ENCODE measurements around the gene MEOX1.

Gene MEOX1

GRCh38 chr17:43648916-43649315, 12.8 kb downstream of the MEOX1 start:
- Histone ChIP-seq H3K4me3 (ENCODE audit: low read depth, low read length) (no peak overlapping the region), H3K9me3 (ENCODE audit: severe bottlenecking) (peaks cover 6% of the 10 kb centered on the region), H3K27ac (no peak overlapping the region), H3K27me3 (ENCODE audit: insufficient read depth, low read depth, severe bottlenecking) (no peaks in the 10 kb centered on the region), H3K36me3 (no peaks in the 10 kb centered on the region)
- TF ChIP-seq CTCF (IDR thresholded peaks at IDR 0.05; ENCODE audit: low read depth, low read length): no peak
- no peak for DNase-seq

GRCh38 chr17:43645765-43646481, 15.8 kb downstream of the MEOX1 start:
- Histone ChIP-seq H3K4me3 (ENCODE audit: low read depth, low read length) (no peak overlapping the region), H3K9me3 (ENCODE audit: severe bottlenecking) (peaks cover 6% of the 10 kb centered on the region), H3K27me3 (ENCODE audit: insufficient read depth, low read depth, severe bottlenecking) (no peaks in the 10 kb centered on the region), H3K36me3 (no peaks in the 10 kb centered on the region), H3K27ac (no peak overlapping the region)
- DNase-seq: no peak
- no peak for TF ChIP-seq CTCF (IDR thresholded peaks at IDR 0.05; ENCODE audit: low read depth, low read length)

GRCh38 chr17:43645450-43645764, 16.3 kb downstream of the MEOX1 start:
- no peaks in the 10 kb centered on the region for H3K36me3 ChIP-seq
- no peak overlapping the region for H3K27ac ChIP-seq
- no peak overlapping the region for H3K4me3 ChIP-seq (ENCODE audit: low read depth, low read length)
- TF ChIP-seq CTCF (IDR thresholded peaks at IDR 0.05; ENCODE audit: low read depth, low read length): no peak
- no peak for DNase-seq
- no peaks in the 10 kb centered on the region for H3K27me3 ChIP-seq (ENCODE audit: insufficient read depth, low read depth, severe bottlenecking)
- peaks cover 6% of the 10 kb centered on the region for H3K9me3 ChIP-seq (ENCODE audit: severe bottlenecking)

- DNase-seq: no peak
- Histone ChIP-seq H3K27me3 (ENCODE audit: insufficient read depth, low read depth, severe bottlenecking) (no peaks in the 10 kb centered on the region), H3K9me3 (ENCODE audit: severe bottlenecking) (peaks cover 6% of the 10 kb centered on the region), H3K27ac (no peak overlapping the region), H3K36me3 (no peaks in the 10 kb centered on the region), H3K4me3 (ENCODE audit: low read depth, low read length) (no peak overlapping the region)
- TF ChIP-seq CTCF (IDR thresholded peaks at IDR 0.05; ENCODE audit: low read depth, low read length): no peak
These were observed 17.6 kb downstream of the MEOX1 start for GRCh38 chr17:43644081-43644480.

GRCh38 chr17:43641416-43641815, 20.3 kb downstream of the MEOX1 start:
- Histone ChIP-seq H3K27me3 (ENCODE audit: insufficient read depth, low read depth, severe bottlenecking) (no peaks in the 10 kb centered on the region), H3K36me3 (no peaks in the 10 kb centered on the region), H3K4me3 (ENCODE audit: low read depth, low read length) (no peak overlapping the region), H3K27ac (no peak overlapping the region), H3K9me3 (ENCODE audit: severe bottlenecking) (peaks cover 6% of the 10 kb centered on the region)
- TF ChIP-seq CTCF (IDR thresholded peaks at IDR 0.05; ENCODE audit: low read depth, low read length): no peak
- no peak for DNase-seq
